DND-41 (cell line): ENCODE measurements around the gene TEX38.

Source experiments
- ATAC-seq: fragments of 200-7000 bp; cut with Tn5 transposase; 3 replicates; pipeline ENCODE4 v1.9.1; 2021; ENCODE audit warnings: low read depth; ENCODE audit not compliant: insufficient read depth
- DNase-seq: peaks from one replicate; pipeline ENCODE4 v3.0.0-alpha.2; 2020
- H2AFZ ChIP-seq: 2 replicates; pipeline ENCODE4 v1.6.0; 2012; ENCODE audit warnings: low read depth, low read length
- H3K27ac ChIP-seq: 2 replicates; pipeline ENCODE4 v1.5.1; 2012; ENCODE audit warnings: low read length, inconsistent platforms
- H3K27me3 ChIP-seq: fragments of 200-600 bp; sonication (generic); 2 replicates; pipeline ENCODE4 v1.6.0; 2012; ENCODE audit warnings: low read length, mild to moderate bottlenecking, inconsistent platforms; ENCODE audit not compliant: insufficient read depth, poor library complexity
- H3K36me3 ChIP-seq: 2 replicates; pipeline ENCODE4 v1.5.1; 2012; ENCODE audit warnings: low read length, inconsistent platforms; ENCODE audit not compliant: insufficient read depth
- H3K4me1 ChIP-seq: 2 replicates; pipeline ENCODE4 v1.5.1; 2012; ENCODE audit warnings: mild to moderate bottlenecking, low read length; ENCODE audit not compliant: insufficient read depth
- H3K4me2 ChIP-seq: 2 replicates; pipeline ENCODE4 v1.6.0; 2012; ENCODE audit warnings: mild to moderate bottlenecking, moderate library complexity, low read length, inconsistent platforms; ENCODE audit not compliant: insufficient read depth
- H3K4me3 ChIP-seq, 2 experiments: fragments of 200-600 bp in 1 of 2; shearing (Covaris generic) in 1 of 2; 2 replicates each; pipeline ENCODE4 v1.5.1; 2012 to 2016; ENCODE audit warnings: inconsistent platforms in 2 of 2, low read length in 2 of 2, mild to moderate bottlenecking in 2 of 2, low read depth in 1 of 2, moderate library complexity in 1 of 2
- H3K79me2 ChIP-seq: 2 replicates; pipeline ENCODE4 v1.6.0; 2012; ENCODE audit warnings: low read length, inconsistent platforms; ENCODE audit not compliant: insufficient read depth
- H3K9ac ChIP-seq: 2 replicates; pipeline ENCODE4 v1.6.0; 2012; ENCODE audit warnings: low read depth, mild to moderate bottlenecking, inconsistent platforms, low read length, moderate library complexity
- H3K9me3 ChIP-seq: 2 replicates; pipeline ENCODE4 v1.5.1; 2012; ENCODE audit warnings: low read length, moderate library complexity, mild to moderate bottlenecking, inconsistent platforms; ENCODE audit not compliant: insufficient read depth, severe bottlenecking
- H4K20me1 ChIP-seq: 2 replicates; pipeline ENCODE4 v1.6.0; 2012; ENCODE audit warnings: low read length; ENCODE audit not compliant: insufficient read depth
- CTCF ChIP-seq: IDR thresholded peaks from 2 replicates; pipeline ENCODE4 v1.5.1; 2012; ENCODE audit warnings: borderline replicate concordance, low read length, moderate library complexity, mild to moderate bottlenecking; ENCODE audit not compliant: poor library complexity, severe bottlenecking; ENCODE audit errors: extremely low read depth
- EZH2 ChIP-seq: IDR thresholded peaks from 3 replicates; pipeline ENCODE4 v1.6.1; 2012; ENCODE audit warnings: borderline replicate concordance, low read depth, mild to moderate bottlenecking, moderate library complexity, low read length, inconsistent platforms; ENCODE audit not compliant: severe bottlenecking

The TEX38 gene

GRCh38 chr1:46703927-46704641 lies 32.4 kb downstream of the TEX38 start:
- Histone ChIP-seq H3K36me3 (peaks cover 76% of the 10 kb centered on the region), H2AFZ (no peak overlapping the region)

GRCh38 chr1:46705408-46705807 lies 33.8 kb downstream of the TEX38 start:
- Histone ChIP-seq H3K36me3 (peaks cover 83% of the 10 kb centered on the region), H2AFZ (no peak overlapping the region), H4K20me1 (0 out of 2 replicates have a peak, but pooled peaks cover 3% of the 10 kb centered on the region), H3K4me3 (no peak overlapping the region), H3K4me1 (no peaks in the 10 kb centered on the region), H3K79me2 (no peaks in the 10 kb centered on the region), H3K9ac (no peak overlapping the region), H3K9me3 (no peaks in the 10 kb centered on the region), H3K27me3 (no peaks in the 10 kb centered on the region), H3K4me2 (no peak overlapping the region), H3K27ac (no peak overlapping the region)
- TF ChIP-seq EZH2 (no peak), CTCF (no peak)
- ATAC-seq (no peak), DNase-seq (no peak)

More at GRCh38 chr1:46703927-46704641, 32.4 kb downstream of the TEX38 start:
- Histone ChIP-seq H3K4me1 (no peaks in the 10 kb centered on the region), H3K27me3 (no peaks in the 10 kb centered on the region), H3K27ac (no peak overlapping the region), H4K20me1 (peaks cover 5% of the 10 kb centered on the region; the same call in 1 of the 2 replicates), H3K4me3 (no peak overlapping the region), H3K9me3 (no peaks in the 10 kb centered on the region), H3K79me2 (no peaks in the 10 kb centered on the region; the same call in 1 of the 2 replicates), H3K9ac (no peak overlapping the region), H3K4me2 (no peak overlapping the region)
- DNase-seq (no peak), ATAC-seq (no peak)
- TF ChIP-seq CTCF, result no peak
- no peak for TF ChIP-seq EZH2

GRCh38 chr1:46708121-46708520 lies 36.5 kb downstream of the TEX38 start:
- no peak overlapping the region for H3K4me2 ChIP-seq
- no peaks in the 10 kb centered on the region for H3K27me3 ChIP-seq
- H3K27ac ChIP-seq, result no peak overlapping the region
- no peak for DNase-seq
- no peak for TF ChIP-seq EZH2
- TF ChIP-seq CTCF, result no peak
- H3K9ac ChIP-seq, result no peak overlapping the region
- peaks cover 83% of the 10 kb centered on the region for H3K36me3 ChIP-seq
- H3K79me2 ChIP-seq, result peaks cover 8% of the 10 kb centered on the region
- no peaks in the 10 kb centered on the region for H3K9me3 ChIP-seq
- no peak overlapping the region for H3K4me3 ChIP-seq
- no peak overlapping the region for H2AFZ ChIP-seq
- ATAC-seq, result no peak
- H4K20me1 ChIP-seq, result peaks cover 6% of the 10 kb centered on the region; the same call in 1 of the 2 replicates
- no peaks in the 10 kb centered on the region for H3K4me1 ChIP-seq
